Fibroblast of skin of abdomen (primary cell): Measurements from ENCODE around the gene KRT78. TPM values are rescaled to one million over a fixed set of nuclear protein-coding genes. Genes with fewer than 3 reads are reported as not detected.
"Not testable (repeated sequence)": the region's sequence is repeated elsewhere in the genome, so short reads cannot be mapped to it uniquely, and the experiment has no call there.

Source experiments
- DNase-seq: peaks from one replicate; pipeline ENCODE4 v3.0.0-alpha.2; 2013
- polyA plus RNA-seq, 2 experiments: library from polyadenylated mRNA; unstranded; fragments of 120-200 nt; gene quantifications; one replicate each; pipeline ENCODE4 v1.2.1, GENCODE V29; 2013; ENCODE audit not compliant: insufficient read length in 2 of 2

KRT78 gene, protein sequence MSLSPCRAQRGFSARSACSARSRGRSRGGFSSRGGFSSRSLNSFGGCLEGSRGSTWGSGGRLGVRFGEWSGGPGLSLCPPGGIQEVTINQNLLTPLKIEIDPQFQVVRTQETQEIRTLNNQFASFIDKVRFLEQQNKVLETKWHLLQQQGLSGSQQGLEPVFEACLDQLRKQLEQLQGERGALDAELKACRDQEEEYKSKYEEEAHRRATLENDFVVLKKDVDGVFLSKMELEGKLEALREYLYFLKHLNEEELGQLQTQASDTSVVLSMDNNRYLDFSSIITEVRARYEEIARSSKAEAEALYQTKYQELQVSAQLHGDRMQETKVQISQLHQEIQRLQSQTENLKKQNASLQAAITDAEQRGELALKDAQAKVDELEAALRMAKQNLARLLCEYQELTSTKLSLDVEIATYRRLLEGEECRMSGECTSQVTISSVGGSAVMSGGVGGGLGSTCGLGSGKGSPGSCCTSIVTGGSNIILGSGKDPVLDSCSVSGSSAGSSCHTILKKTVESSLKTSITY
- not detected for polyA plus RNA-seq (2013, experiment 1 of 2; ENCODE audit: insufficient read length)
- not detected for polyA plus RNA-seq (2013, experiment 2 of 2; ENCODE audit: insufficient read length)

DNA sequence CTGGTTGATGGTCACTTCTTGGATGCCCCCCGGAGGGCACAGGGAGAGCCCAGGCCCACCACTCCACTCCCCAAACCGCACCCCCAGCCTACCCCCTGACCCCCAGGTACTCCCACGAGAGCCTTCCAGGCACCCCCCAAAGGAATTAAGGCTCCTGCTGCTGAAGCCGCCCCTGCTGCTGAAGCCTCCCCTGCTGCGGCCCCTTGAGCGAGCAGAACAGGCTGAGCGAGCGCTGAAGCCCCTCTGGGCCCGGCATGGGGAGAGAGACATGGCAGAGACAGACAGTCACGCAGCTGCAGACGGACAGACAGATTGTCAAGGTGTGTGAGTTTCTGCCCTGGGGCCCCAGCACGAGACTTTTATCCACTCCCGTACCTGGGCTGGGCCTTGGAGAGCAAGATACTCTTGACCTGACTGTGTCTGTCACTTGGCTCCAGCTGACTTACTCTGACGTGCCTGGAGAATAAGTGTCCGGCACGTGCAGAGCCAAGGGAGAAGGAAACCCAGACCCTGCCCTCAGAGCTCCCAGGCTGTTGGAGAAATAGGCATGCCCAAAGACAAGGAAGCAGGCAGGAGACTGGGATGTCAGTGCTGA, at the start of gene KRT78:
KRT78 (minus strand) TSS at position 334 of the 595 bp plus-strand sequence; CDS start at position 270, 64 bp downstream.
- no peak for DNase-seq

DNA sequence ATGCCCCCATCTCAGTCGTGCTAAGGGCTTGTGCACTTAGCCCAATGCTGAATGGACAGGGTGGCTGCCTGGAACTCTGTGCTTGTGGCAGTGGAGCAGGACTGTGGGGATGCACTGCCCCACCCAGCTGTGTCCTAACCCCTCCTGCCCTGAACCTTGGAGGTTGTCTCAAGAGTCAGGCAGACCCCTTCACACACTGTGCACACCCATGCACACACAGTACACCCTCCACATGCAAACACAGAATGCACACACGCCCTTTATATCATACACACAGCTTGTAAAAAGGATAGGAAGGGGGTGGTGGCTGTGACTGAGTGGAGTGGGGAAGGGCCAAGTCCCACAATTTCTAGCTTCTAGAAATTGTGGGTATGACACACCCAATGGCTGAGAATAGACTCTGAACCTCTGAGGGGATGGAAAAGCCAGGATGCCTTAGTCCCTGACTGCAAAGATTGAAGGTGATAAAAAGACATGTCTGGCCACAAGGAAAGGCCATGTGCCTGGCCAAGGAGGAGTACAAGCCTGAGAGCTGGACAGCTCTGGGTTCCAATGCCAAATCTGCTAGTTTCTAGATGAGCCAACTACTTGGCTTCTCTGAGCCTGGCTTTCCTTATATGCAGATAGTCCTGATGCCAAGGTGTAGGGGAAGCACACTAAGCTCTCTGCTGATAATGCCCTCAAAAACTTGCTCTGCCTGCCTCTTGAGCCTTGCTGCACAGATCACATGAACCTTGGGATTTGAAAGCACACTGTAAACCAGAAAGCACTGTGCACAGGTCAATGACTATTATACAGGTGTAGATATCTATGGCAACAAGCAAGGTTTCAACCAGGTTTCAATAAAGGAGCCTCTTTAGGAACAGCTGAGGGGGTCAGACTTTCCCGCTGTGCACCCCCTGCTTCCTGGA, 47.7 kb upstream of the KRT78 start:
- DNase-seq: no peak

DNA sequence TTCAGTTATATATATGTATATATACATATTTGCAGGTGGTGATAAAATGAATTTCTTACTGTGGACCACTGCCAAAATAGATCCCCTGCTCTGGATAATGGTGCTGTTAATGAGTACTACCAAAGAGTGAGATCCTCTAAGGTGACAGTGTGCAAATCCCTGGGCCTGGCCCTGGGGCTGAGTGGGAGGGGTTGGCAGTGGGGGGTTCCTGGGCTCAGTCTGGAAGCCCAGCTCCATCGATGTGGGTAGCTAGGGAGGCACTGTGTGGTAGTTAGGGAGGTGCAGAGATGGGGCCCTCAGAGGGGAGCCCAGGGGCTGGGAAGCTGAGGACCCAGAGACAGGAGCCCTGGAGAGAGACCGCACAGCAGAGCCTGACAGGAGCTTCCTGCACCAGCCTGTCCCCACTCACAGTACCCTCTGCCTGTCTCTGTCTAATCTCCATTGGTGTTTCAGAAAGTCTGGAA, 47.0 kb upstream of the KRT78 start:
- no peak for DNase-seq

DNA sequence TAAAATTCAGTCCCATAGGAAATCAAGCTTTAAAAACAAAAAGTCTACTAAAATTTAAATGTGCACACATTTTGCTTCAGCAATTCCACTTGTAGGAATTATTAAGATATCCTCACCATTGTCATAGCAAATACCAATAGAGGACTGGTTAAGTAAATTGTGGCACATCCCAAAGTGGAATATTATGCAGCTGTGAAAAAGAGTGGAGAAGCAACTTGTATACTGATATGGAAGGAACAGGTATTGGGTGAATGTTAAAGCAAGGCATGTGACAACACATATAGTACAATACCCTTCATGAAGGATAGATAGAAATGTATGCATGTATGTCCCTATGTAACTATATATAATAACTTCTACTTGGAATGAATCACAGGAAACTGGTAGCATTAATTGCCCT, 44.2 kb upstream of the KRT78 start:
- DNase-seq: no peak

DNA sequence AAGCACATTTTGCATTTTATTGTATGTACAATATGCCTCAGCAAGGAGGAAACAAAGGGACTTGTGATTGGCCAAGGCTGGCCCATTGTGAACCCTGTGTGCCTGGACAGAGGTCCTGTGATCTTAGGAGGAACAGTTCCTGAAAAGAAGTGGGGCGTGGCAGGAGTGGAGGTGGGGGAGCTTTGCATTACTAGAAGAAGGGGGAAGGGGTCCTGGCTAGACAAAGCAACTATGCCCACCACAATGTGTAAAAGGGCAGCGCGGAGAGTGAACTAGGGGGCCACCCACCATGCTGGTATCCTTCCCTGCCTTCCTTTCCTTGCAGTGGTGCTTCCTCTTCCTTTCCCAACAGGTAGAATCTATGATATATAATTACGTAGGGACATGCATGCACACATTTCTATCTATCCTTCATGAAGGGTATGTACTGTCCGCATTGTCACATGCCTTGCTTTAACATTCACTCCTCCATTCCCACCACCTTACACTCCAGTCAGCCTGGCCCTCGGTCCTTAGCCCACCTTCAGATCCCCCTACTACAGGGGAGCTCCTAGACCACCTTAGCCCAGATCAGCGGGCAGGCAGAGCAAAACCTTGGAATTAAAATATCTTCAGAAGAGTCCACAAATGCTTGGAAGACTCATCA, 43.5 kb upstream of the KRT78 start:
- DNase-seq: no peak

DNA sequence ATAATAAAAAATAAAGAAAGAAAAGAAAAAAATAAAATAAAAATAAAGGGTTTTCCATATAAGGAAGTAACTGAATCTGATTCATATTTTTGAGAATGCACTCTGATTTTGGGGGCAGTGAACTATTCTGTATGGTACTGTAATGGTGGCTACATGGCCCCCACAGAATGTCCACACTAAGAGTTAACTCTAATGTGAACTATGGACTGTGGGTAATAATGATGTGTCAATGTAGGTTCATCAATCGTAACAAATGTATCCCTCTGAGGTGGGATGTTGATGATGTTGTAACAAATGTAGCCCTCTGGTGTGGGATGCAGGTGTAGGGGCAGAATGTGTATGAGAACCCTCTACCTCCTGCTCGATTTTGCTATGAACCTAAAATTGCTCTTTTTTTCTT, 42.2 kb upstream of the KRT78 start:
- DNase-seq: no peak

DNA sequence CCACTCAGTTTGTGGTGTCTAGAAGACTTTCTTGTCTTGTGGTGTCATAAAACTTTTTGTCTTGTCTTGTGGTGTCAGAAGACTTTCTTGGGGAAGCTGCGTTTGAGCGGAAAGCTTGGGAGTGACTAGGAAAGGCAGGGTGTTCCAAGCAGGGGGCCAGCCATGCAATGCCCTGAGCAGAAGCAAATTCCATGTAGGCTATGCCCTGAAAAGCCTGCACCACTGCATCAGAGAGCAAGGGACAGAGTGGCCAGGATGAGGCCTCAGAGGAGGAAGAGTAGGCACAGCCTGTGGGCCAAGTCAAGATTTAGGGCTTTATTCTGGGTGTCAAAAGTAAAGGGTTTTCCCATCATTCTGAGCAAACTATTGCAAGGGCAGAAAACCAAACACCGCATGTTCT, 41.6 kb upstream of the KRT78 start:
- DNase-seq: no peak

DNA sequence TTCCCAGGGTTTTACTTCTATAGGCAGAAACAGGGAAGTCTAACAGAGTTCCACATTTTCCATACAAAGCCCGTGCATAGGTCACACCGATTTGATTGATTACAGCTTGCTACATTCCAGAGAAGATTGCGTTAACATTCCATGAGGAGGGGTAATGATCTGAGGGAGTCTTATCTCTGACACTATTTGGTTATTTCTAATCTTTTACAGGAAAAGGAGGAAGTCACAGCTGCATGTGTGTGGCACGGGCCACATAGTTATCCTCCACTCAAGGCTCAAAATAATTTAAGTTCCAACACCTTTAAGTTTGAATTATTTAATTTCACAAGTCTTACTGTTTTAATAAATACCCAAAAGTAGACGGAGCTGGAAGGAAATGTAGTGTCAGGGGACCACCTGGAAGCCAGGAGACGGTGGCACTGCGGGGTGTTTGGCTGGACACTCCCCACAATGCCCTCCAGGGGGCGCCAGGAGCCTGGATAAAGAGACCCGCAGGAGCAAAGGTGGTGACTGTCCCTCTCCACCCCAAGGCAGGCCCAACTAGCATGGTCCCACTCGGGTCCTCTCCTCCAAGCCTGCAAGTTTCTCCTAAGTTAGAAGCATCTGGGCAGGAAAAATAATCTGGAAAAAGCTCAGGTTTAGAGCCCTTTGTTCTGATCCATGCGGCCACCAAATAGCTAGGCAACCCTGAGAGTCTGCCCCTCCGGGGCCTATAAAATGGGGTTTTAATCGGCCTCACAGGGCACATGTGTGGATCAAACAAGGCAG, 35.9 kb upstream of the KRT78 start:
- peak; percentile 43 for DNase-seq

DNA sequence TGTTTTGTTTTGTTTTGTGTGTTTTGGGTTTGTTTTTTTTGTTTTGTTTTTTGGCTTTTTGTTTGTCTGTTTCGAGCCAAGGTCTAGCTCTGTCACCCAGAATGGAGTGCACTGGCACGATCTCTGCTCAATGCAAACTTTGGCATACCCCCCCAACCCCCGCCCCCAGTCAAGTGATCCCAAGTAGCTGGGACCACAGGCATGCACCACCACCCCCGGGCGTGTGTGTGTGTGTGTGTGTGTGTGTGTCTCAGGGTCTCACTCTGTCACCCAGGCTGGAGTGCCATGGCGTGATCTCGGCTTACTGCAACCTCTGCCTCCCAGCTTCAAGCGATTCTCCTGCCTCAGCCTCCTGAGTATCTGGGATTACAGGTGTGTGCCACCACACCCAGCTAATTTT, 31.7 kb upstream of the KRT78 start:
- DNase-seq: not testable (repeated sequence)

DNA sequence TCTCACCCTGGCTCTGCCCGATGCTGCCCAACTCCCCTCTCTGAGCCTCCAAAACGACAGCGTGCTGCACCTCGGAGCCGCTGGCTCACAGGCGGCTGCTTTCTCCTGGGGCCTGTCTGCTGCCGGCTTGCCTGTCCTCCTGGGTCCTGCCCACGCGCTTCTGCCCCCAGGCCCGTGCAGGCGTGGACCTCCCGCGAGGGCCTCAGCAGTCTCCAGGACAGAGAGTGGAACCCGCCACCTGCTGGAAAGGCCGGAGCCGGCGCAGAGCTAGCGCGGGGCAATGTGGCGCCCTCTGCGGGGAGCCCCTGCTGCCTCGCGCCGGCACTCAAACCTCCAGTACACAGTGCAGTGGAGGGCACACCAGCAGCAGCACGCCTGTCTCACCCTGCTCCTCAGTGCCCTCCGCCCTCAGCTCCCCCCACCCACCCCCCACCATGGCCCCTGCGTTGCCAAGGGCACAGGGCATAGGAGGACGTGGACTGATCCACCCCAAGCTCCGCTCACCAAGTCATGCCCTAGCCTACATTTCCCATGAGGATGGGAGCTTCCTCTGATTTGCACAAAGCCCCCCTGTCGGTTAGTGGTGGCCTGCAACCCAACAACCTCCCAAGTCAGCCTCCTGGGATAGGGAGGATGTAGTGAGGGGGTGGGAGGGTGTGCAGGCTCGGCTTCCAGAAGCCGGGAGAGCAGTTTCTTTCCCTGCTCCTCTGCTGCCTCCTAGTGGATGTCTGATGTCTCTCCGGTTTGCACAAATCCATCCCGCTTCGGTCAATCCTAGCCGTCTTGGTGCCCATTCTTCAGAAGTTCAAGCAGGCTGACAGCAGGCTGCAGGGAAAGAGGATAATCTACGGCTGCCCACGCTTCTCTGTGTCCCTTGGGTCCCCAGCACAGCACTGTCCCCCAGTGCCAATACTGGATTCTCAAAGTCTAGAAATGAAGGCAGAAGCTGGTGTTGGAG, 30.9 kb upstream of the KRT78 start:
- DNase-seq: peak; percentile 85

DNA sequence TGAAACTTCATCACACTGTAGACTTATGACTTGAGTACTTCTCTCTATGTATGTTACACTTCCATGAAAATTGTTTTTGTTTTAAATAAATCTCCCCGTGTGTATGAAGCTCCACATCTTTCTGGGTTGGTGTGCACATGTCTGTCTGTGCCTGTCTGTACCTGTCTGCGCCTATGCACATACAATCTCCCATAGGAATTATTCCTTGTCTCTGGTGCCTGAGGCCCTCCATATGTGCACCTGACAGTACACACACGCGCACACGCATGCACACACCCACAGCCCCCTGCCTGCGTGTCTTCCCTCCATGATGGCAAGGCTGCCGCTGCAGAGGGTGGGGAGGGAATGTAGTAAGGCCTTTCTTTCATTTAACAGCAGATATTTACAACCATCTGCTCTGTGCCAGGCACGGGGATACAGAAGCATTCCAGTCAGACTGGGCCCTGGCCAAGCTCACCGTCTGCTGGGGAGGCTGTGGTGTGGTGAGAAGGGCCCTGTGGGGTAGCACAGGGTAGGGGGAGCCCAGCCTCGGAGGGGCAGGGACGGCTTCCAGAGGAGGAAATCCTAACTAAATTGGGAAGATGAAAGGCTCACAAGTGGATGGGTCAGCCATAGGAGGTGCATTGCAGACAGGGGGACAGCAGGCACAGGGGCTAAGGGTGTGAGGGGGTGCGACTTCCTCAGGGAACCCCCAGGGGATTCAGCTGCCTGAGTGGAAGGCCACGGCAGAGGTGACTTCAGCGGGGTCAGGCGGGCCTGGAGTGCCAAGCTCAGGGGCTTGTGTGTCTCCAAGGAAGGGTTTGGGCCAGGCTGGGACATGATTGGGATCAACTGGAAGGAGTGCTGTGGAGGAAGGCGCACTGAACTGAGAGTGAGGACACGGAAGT, 30.0 kb upstream of the KRT78 start:
- no peak for DNase-seq

DNA sequence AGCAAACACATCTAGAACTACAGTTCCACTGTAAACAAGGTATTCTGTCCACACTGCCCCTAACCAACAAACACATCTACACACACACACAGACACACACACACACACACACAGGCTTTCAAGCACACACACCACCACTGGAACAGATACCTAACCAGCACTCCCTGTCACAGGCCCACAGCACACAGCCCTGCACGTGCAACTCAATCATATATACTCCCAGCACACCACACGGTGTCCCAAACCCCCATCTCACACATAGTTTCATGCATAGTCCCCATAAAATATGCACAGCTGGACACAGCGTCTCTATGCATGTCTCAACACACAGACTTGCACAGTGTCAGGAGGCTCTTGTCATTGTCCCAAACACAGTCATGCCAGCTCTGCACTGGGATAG, 28.4 kb upstream of the KRT78 start:
- DNase-seq: no peak

DNA sequence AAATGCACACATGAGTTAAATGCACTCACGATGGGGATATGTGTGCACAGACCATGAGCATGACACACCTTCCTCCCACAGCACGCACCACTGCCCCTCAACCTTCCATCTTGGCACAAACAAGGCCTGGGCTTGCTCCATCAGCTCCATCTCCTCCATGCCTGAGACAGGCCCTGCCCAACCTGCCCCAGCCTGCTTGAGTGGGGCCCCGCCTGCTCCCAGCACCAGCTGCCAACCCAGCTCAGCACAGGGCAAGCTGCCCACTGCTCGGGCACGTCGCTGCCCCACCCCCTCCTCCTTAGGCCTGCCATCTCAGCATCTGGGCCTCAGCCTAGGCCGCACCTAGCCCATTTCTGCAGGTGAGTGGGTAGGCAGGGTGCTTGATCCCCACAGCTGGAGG, 27.6 kb upstream of the KRT78 start:
- DNase-seq: no peak

DNA sequence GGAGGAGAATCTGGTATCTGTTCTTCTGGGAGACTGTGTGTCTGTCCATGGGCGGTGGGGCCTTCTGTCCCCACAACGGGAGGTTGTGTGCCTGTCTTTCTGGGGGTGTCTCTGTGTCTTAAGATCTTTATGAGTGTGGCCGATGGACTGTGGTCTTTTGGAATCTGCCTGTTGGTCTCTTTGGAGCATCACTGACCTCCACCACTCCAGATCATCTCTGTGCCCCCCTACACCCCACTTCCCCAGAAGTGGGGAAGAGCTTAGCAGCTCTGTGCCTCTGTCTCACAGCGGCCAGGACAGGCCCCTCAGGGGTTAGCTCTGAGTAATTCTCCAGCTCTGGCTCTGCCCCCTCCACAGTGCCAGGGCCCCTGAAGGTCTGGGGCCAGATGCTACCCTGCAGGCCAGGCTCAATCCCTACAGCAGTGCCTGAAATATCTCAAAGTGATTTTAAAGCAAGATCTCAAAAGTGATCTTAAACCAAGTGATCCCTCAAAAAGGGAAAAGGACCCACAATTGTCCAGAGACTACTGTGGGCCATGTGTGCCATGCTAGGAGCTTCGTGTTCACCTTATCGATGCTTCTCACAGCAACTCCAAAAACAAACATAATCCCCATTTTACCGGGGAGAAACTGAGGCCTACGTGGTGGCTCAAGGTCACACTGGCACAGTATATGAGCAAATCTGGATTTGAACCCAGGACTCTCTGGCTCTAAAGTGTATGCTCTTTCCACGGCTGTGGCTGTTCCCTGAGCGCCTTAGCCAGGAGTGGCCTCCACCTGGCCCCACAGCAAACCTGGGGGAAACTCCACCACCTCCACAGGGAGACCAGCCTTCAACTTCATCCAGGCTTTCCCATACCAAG, 26.0 kb upstream of the KRT78 start:
- no peak for DNase-seq

DNA sequence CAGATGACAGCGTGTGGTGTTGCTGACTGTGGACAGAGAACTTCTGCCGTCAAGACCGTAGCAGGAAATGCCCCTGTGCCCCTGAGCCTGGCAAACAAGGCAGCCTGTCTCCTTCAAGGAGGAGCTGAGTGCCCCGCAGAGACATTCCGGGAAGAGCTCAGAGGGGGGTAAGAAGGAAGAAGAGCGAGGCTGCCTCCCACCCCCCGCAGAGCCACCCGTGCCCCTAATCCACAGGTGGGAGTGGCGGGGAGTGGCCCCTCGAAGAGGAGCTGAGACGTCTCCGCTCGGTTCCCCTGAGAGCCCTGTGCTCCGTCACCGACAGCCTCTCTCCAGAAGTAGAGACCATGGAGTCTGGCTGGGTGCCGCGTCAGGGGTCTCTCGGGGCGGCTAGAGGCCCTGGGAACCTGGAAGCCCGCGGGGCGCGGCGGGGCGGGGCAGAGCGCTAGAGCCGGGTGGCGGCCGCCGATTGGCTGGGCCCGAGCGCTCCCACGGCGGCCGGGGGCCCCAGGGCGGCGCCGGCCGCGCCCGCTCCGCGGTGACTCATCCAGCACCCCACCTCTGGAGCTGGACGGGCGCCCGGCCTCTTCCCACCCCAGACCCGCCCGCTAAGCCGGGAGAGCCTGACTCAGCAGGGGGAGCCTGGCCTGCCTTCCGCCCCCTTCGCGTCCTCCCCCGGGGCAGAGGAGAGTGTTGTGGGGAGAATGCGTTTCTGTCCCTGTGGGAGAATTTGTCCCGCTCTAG, 25.2 kb upstream of the KRT78 start:
- peak; percentile 95 for DNase-seq

DNA sequence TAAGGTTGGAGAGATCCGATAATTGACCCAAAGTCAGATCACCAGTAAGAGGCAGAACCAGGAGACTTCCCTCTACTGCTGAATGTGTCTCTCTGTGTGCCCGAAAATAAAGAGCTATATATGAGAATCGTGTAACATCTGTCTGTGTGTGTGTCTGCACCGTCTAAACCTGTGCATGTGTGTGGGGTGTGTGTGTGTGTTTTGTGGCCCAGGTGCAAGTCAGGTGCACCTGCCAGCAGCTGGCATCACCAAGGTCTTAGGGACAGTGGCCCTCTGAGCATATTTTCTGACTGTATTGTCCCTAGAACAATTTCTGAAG, 24.7 kb upstream of the KRT78 start:
- no peak for DNase-seq

DNA sequence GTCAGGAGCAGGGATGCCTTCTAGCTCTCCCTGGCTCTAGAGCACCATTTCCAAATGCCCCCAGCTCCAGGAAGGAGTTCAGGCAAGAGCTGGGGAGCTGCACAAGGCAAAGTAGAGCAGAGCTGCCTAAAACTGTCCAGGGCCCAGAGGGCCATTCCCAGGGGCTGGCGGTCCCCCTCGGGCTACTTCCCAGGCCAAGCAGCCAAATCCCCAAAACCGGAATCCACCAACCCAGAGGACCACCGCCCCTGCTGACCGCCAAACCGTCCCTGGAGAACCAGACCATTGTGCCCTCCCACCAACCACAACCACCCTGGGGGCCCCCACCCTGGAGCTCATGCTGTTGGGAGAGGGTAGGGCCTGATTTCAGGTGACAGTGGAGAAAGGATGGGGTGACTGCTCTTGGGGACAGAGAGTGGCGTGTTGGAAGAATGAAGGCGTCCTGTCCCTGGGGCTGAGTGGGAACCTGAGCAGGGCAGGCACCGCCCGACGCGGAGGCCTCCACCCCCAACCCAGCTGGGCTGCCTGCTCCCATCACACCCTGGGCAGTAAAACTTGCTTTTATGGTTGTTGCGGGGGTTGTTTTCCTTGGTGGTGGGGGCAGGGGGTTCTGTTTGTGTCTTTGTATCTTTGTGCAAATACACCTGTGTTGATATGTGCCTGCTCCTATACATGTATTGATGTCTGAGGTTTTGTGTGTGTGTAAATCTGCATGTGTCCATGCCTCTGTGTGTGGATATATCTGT, 24.0 kb upstream of the KRT78 start:
- no peak for DNase-seq
